Measurements from ENCODE around the gene RCBTB1.

DNA sequence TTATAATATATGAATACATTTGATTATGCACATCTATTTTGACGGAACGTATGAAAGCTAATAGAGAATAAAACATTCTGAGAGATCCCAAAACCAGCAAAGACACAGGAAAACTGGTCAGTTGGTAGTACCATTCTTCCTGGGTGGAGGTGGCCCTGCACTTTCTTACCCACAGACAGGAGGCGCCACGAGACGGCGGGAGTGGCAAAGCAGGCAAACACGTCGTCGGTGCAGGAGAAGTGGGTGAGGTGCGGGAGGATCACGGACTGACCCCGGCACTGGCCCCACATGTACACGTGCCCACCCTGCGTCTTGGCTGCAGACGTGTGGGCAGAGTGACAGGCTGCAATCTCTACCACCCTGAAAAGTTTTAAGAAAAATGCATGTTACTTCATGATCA is 36.1 kb downstream of the RCBTB1 start:
- TF ChIP-seq, protein P1, sequence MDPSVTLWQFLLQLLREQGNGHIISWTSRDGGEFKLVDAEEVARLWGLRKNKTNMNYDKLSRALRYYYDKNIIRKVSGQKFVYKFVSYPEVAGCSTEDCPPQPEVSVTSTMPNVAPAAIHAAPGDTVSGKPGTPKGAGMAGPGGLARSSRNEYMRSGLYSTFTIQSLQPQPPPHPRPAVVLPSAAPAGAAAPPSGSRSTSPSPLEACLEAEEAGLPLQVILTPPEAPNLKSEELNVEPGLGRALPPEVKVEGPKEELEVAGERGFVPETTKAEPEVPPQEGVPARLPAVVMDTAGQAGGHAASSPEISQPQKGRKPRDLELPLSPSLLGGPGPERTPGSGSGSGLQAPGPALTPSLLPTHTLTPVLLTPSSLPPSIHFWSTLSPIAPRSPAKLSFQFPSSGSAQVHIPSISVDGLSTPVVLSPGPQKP (IDR thresholded peaks at IDR 0.05; ENCODE audit: low read depth, low read length) = no peak
- no peak for TF ChIP-seq SIN3A (IDR thresholded peaks at IDR 0.05; ENCODE audit: low read depth, low read length)
- TF ChIP-seq FOXK2 (IDR thresholded peaks at IDR 0.05) = no peak
- no peak for TF ChIP-seq POLR2AphosphoS5 (IDR thresholded peaks at IDR 0.05; ENCODE audit: low read length)
- TF ChIP-seq, protein P2, sequence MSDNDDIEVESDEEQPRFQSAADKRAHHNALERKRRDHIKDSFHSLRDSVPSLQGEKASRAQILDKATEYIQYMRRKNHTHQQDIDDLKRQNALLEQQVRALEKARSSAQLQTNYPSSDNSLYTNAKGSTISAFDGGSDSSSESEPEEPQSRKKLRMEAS (IDR thresholded peaks at IDR 0.05; ENCODE audit: low read depth, low read length) = no peak
- TF ChIP-seq SUPT20H (IDR thresholded peaks at IDR 0.05; ENCODE audit: borderline replicate concordance, control insufficient read depth, low read depth, low read length) = no peak
- TF ChIP-seq, protein P3, sequence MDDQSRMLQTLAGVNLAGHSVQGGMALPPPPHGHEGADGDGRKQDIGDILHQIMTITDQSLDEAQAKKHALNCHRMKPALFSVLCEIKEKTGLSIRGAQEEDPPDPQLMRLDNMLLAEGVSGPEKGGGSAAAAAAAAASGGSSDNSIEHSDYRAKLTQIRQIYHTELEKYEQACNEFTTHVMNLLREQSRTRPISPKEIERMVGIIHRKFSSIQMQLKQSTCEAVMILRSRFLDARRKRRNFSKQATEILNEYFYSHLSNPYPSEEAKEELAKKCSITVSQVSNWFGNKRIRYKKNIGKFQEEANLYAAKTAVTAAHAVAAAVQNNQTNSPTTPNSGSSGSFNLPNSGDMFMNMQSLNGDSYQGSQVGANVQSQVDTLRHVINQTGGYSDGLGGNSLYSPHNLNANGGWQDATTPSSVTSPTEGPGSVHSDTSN (IDR thresholded peaks at IDR 0.05; ENCODE audit: insufficient replicate concordance, low read depth, low read length) = no peak
- TF ChIP-seq CREB1 (IDR thresholded peaks at IDR 0.05; ENCODE audit: low read depth) = no peak
- no peak for TF ChIP-seq RAD21 (IDR thresholded peaks at IDR 0.05; ENCODE audit: insufficient read depth, low read depth, low read length)
- TF ChIP-seq ESRRA (IDR thresholded peaks at IDR 0.05; ENCODE audit: low read length) = no peak

Data from GM12878 (cell line).